Urothelium cell line (cell line): Measurements from ENCODE around the gene STAT2.

Experiments
- DNase-seq: peaks from one replicate; pipeline ENCODE4 v3.0.0; 2011; ENCODE audit warnings: low spot score, mixed read lengths
- FAIRE-seq: peaks from 2 replicates; lab custom pipeline; 2011; peaks lifted over from hg19 to GRCh38; lab: Jason Lieb, UNC

The STAT2 gene

GRCh38 chr12:56298828-56299227, 61.1 kb downstream of the STAT2 start:
- no peak for FAIRE-seq
- DNase-seq, result no peak

- DNase-seq (no peak), FAIRE-seq (no peak)
These were observed 62.5 kb downstream of the STAT2 start for GRCh38 chr12:56297400-56297799.

- DNase-seq, result no peak
- FAIRE-seq, result no peak
These were observed 63.6 kb downstream of the STAT2 start for GRCh38 chr12:56296295-56296694.

- FAIRE-seq (no peak), DNase-seq (no peak)
These were observed 66.1 kb downstream of the STAT2 start for GRCh38 chr12:56293795-56294194.
